LNCaP clone FGC (cell line): ENCODE measurements around the gene FOSL1.

Experiments
- DNase-seq: peaks from one replicate; pipeline ENCODE4 v3.0.0-alpha.2; 2011; ENCODE audit warnings: low read depth
- H3K4me3 ChIP-seq: 2 replicates; pipeline ENCODE4 v1.5.1; 2011; ENCODE audit warnings: mild to moderate bottlenecking, low read depth, low read length, control low read depth
- TF ChIP-seq, protein P1 (sequence below): IDR thresholded peaks from 2 replicates; pipeline ENCODE4 v1.5.1; 2012; ENCODE audit warnings: mild to moderate bottlenecking; ENCODE audit not compliant: control insufficient read depth, insufficient read depth; ENCODE audit errors: extremely low read depth

FOSL1 gene

GRCh38 chr11:65907878-65908277 is 7.7 kb upstream of the FOSL1 start:
- DNase-seq: no peak
- TF ChIP-seq, protein P1, sequence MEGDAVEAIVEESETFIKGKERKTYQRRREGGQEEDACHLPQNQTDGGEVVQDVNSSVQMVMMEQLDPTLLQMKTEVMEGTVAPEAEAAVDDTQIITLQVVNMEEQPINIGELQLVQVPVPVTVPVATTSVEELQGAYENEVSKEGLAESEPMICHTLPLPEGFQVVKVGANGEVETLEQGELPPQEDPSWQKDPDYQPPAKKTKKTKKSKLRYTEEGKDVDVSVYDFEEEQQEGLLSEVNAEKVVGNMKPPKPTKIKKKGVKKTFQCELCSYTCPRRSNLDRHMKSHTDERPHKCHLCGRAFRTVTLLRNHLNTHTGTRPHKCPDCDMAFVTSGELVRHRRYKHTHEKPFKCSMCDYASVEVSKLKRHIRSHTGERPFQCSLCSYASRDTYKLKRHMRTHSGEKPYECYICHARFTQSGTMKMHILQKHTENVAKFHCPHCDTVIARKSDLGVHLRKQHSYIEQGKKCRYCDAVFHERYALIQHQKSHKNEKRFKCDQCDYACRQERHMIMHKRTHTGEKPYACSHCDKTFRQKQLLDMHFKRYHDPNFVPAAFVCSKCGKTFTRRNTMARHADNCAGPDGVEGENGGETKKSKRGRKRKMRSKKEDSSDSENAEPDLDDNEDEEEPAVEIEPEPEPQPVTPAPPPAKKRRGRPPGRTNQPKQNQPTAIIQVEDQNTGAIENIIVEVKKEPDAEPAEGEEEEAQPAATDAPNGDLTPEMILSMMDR: no peak
- H3K4me3 ChIP-seq: no peak overlapping the region

GRCh38 chr11:65906602-65907001 is 6.4 kb upstream of the FOSL1 start:
- no peak overlapping the region for H3K4me3 ChIP-seq
- no peak for DNase-seq
- TF ChIP-seq, protein P1: no peak

DNA sequence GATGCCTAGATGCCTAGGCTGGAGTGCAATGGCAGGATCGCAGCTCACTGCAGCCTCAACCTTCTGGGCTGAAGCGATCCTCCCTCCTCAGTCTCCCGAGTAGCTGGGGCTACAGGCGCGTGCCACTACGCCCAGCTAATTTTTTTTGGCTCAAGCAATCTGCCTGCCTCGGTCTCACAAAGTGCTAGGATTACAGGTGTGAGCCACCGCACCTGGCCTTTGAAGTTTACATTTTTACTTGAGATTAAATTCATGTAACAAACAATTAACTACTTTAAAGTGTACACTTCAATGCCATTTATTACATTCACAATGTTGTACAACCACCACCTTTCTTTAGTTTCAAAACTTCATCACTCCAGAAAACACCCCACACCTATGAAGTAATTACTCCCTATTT is 3.5 kb upstream of the FOSL1 start:
- no peak overlapping the region for H3K4me3 ChIP-seq
- no peak for DNase-seq
- TF ChIP-seq, protein P1: no peak

DNA sequence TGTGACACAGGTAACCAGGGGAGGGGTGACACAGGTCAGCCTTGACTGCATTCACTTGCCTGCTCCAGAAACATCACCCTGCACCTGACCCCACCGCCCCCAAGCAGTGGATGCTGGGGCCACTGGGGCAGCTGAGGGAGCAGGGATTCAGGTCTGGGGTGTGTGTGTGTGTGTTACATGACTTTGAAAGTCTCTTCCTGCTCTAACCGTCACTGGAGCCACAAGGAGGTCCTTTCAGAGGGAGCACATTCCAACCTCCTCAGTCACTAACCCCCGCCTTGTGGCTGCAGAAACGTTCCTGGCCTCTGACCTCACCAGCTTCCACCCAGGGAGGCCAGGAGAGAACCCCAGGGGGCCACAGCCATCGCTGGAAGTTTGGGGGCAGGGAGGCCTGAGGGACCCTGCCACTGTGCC is 2.9 kb upstream of the FOSL1 start:
- TF ChIP-seq, protein P1: no peak
- H3K4me3 ChIP-seq: no peak overlapping the region
- DNase-seq: no peak

- no peak for DNase-seq
- H3K4me3 ChIP-seq: peak overlapping the region; percentile 46
- TF ChIP-seq, protein P1: no peak
Observed at GRCh38 chr11:65900899-65901180, 652 bp upstream of the FOSL1 start.

DNA sequence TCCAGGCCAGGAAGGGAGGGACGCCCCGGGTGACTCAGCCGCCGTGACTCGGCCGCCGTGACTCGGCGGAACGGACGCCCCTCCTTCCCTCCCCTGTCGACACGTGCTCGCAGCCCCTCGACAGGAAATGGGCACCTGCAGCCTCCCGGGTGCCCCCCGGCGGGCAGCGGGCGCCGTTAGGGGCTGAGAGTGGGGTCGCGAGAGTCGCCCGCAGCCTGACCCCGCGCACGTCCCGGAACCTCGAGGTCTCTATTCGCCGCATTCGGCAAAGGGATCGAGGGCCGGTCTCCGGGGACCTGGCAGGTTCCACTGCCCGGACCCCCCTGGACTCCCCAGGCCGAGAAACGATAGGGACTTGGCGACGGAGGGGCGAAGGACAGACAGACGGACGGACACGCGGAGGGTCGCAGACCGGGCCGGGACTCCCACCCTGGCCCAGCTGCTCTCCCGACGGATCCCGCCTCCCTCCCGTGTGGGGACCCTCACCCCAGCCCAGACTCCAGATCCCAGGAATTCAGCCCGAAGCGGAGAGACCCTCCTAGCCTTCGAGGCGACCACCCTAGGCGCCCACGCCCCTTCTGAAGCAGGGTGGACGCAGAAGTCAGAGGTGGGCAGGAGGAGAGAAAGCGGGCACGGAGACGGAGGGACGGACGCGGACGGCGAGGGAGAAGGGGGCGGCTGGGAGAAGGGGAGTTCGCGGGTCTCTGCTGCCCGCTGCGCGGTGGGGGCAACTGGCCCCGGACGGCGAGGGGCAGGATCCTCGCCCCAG is 648 bp downstream of the FOSL1 start:
- peak overlapping the region; percentile 46 for H3K4me3 ChIP-seq
- TF ChIP-seq, protein P1: no peak
- no peak for DNase-seq
